Activated CD4-positive, CD25-positive, alpha-beta regulatory T cell (primary cell): ENCODE results near the gene GDF7.
A peak's percentile ranks its signal among the peaks of the same experiment; 100 is the strongest.

ENCODE experiments used
- DNase-seq, 4 experiments: peaks; one replicate each; lab custom pipeline; 2025; lab: John Stamatoyannopoulos, UW

GDF7 gene

DNA sequence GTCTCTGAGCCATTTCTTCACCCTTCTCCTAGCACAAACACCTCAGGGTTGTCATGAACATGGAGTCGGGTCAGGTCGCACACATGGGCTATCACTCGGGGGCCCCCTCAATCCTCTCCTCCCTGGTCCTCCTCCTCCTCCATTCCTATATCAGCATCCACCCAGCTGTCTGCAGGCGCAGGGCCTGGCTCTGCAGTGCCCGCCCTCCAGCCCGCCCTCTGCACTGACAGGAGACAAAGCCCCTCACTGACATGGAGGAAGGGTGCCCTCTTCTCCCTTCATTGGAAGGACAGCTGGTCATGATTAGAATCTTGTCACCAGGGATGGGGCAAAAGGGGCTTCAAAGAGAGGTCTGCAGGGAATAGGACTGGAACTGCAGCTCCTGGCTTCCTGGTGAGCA lies 37.8 kb upstream of the GDF7 start:
- no peak for DNase-seq

DNA sequence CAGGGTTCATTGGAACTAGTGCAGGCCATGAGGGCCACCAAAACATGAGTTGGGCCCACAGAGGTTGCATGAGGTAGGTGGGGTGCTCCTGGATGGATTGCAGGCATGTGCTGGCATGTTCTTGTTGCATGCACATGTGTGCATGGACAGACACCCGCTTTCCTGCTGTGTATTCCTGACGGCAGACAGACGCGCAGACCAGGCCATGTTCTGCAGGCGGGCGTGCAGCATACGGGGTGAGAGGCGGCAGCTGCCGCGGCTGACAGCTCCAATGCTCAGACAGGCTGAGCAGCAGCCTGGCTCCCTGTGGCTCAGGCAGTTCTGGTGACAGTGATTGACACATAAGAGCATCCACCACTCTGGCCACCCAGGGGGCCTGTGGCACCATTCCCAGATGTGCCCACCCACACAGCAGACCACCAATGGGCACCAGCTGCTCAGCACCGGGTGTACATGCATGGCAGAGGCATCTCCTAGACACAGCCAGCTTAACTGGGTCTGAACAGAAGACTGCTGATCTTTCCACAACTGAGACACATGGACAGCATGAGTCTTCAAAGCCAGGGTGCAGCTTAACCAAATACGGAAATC lies 37.3 kb upstream of the GDF7 start:
- DNase-seq, result no peak

DNA sequence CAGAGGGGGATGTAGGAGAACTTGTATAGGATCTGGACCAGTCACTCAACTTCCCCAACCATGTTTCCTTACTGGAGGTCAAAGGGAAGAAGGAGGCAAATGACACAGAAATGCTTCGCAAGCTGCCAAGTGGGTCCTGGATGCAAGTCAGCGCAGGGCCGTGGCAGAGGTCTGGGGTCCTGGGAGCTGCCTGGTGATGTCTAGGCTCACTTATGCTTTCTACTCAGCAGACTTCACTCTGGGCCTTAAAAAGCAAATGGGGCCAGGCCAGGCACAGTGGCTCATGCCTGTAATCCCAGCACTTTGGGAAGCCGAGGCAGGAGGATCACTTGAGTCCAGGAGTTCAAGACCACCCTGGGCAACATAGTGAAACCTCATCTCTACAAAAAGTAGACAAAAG lies 36.0 kb upstream of the GDF7 start:
- no peak for DNase-seq

DNA sequence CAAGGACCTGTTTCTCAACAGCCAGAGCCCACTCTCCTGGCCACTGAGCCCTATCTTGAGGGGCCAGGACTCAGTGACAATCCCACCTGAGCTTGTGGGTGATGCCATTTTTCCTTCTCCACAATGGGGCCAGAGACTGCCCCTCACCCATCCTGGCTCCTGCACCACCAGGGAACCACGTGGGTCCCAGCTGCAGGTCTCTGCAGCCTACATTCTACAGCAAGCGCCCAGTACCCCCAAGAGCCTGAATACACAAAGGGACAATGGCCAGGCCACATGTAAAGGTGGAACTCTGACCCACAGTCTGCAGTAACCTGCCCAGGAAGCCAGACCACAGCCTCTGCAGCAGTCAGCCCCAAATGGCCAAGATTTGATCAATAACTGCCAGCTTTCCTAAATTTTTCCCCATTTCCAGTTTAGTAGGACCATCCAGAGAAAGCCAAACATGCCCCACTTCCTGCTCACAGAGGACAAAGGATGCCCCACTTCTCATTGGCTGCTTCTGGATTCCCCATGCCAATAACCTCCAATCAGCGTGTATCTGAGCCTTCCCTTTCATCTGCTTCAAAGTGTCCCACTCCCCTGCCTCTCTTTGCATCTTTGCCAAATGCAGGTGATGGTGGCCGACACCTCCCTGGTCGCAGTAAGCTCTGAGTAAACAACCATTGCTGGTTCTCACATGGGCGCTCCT lies 35.2 kb upstream of the GDF7 start:
- DNase-seq, result no peak

DNA sequence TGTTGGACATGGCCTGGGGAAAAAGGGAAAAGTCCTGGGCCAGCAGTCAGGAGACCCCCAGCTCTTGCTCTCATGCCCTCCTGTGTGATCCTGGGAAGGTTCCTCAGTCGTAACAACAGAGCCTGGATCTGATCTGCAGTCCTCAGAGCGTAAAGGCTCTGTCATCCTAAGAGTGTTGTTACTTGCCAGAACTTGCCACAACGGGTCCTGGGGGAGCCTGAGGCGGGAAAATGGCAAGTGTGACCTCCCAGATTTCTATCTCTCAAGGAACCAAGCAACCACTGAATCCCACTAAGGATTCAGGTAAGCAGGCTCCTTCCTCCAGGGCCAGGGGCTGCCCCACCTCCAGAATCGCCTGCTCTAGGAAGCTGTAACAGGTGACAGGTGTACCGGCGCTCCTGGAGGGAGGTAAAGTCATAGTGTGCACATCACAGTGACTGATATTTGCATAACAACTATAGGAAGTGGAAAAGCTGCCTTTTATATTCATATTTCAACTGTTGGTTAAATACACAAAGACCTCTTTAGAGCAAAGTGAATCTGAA lies 34.4 kb upstream of the GDF7 start:
- no peak for DNase-seq

DNA sequence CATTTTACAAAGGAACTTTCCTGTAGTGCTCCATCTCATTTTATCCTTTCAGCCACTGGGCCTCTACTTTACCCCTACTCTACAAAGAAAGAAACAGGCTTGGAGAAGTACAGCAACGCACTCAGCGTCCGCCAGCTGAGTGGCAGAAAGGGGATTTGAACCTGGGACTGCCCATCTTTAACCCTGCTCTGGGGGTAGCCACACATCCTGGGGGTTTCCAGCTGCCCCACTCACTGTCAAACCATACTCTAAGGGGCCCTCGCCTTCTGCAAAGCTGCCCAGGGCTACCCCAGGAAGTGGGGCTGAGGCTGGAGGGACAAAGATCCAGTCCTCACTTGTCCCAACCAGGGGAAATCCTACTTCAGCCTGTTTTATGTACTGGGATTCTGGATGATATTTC lies 33.9 kb upstream of the GDF7 start:
- DNase-seq, result no peak

DNA sequence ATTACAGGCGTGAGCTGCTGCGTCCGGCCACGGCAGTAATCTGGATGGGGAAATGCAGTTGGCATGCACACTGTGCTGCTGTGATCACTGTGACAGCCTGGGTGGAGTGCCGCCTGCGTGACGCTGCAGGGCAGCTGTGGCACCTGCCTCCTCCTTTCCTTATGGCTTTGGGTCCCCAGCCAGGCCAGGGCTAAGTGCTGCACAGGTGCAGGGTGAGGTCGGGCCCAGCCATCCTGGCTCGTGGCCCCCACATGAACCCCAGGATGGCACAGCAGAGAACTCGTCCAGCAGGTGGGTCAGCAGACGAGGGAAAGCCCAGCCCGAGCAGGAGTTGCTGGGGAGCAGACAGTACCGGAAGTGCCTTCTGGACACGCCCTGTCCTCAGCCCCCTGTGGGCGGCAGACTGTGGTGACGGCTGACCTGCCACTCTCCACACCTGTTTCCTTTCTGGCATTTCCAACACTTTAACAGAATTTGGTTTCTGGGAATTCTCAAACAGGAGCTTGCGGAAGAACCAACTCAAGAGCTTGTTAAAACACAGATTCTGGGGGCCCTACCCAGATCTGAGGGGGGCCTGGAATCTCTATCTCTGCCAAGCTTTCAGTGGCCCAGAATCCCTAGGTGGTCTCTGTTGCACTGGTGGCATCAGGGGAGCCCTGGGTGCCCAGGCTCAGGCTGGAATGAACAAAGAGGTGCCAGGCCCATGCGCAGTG lies 33.0 kb upstream of the GDF7 start:
- DNase-seq, result no peak

DNA sequence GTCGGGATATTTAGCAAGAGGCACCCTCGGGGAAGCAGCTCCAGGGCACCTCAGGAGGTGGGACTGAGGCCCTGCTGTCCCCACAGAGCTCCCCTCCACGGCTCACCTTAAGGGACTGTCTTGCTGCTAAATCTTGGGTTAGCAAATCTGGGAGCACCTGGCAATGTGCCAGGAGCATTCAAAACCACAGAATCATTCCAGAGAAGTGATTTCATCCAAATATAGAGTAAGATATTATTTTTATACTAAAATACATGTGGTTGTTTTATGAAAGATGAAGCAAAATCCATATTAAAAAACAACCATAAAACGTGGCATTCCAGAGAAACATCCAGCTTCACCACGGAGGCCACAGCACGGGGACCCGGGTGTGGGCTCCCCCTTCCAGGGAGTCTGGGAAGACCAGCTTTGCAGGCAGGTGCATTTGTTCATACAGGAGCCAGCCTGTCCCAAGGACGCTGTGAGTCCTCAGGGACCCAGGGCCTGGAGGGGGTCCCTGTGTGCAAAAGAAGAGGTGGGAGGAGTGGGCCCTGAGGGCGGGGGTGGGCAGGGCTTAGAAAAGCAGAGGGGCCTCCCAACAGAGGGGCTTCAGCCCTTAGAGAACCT lies 32.3 kb upstream of the GDF7 start:
- no peak for DNase-seq

DNA sequence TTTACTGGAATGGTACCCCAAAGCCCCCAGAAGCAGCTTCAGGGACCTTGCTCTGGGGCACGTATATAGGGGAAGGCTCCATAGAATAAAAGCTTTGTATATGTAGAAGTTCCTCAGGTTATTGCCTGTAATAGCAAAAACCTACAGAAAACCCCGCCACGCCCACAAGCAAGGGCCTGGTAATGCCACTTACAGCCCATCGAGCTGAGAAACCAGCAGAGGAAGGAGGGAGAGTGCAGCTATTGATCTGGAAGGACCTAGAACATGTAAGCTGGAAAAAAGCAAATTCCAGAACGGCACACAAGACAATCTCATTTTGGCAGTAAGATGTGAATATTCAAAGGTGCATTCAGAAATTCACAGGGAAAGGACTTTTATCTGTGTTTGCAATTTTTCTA lies 31.8 kb upstream of the GDF7 start:
- no peak for DNase-seq

DNA sequence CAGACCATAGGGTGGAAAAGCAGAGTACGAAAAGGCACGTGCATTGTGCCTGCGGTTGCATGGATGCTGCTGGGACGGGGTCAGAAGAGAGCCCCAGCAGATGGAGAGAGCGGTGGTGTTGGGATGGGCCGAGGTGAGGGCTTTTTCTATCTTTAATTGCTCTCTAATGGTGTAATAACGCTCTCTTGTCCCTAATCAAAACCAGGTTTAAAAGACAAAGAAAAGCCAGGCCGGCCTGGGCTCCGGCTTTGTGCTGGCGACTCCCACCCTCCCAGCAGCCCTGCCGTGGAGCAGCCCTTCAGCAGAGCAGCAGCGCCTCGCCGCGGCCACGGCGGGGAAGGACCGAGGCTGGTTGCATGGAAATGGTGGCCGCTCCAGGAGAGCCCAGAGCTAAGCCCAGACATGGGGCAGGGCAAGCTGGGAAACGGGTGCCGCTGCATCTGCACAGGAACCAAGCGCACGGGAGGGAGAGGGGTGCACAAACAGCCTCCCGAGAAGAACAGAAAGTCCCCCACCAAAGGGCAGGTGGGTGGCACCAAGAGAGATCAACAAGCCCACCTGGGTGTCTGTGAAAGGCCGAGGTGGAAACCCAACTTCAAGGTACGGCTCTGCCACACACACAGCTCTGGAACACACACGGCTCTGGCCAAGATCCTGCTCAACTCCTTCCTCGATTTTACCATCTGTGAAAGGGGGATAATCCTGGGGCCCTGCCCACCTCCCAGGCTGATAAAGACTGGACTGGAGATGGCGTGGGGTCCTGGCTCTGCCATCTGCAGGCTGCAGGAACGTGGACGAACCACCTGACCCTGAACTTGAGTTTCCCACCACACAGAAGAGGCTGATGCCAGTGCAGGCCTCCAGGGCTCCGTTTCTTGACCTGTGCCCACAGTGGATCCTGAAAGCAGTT lies 31.0 kb upstream of the GDF7 start:
- DNase-seq, result peak in 2 of 4 experiments; percentile 15

DNA sequence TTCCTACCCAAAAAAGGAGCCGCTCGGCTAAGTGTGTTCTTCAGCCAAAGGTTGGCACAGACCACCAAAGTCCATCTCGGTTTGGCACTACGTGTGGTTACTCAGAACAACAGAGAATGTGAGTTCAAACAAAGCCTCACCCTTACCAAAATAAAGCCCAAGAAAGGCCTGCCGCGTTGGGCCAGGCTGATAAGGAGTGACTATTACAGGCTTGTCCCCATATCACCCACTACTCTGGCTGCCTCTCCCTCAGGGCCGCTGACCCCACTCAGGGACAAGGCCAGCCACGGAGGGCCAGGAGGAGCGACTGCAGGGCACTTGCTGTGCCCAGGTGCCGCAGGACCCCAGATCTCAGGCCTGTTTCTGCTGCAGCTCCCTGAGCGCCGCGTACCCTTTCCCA lies 29.8 kb upstream of the GDF7 start:
- no peak for DNase-seq

DNA sequence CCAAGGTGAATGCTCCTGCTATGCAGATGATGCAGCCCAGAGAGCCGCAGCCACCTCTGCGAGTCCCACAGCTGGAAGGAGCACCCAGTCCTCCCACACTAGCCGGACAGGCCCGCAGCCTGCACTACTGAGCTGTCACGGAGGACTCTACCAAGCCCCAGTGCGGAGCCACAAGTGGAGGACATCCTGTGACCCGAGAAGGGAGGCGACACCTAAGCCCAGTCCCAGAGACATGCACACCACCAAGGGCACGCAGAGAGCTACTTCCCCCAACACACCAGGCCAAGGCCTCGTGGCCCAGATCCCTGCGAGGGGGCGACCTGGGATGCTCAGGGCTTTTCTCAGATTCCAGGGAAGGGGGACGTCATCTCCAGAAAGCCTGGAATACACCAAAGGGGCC lies 28.9 kb upstream of the GDF7 start:
- no peak for DNase-seq

DNA sequence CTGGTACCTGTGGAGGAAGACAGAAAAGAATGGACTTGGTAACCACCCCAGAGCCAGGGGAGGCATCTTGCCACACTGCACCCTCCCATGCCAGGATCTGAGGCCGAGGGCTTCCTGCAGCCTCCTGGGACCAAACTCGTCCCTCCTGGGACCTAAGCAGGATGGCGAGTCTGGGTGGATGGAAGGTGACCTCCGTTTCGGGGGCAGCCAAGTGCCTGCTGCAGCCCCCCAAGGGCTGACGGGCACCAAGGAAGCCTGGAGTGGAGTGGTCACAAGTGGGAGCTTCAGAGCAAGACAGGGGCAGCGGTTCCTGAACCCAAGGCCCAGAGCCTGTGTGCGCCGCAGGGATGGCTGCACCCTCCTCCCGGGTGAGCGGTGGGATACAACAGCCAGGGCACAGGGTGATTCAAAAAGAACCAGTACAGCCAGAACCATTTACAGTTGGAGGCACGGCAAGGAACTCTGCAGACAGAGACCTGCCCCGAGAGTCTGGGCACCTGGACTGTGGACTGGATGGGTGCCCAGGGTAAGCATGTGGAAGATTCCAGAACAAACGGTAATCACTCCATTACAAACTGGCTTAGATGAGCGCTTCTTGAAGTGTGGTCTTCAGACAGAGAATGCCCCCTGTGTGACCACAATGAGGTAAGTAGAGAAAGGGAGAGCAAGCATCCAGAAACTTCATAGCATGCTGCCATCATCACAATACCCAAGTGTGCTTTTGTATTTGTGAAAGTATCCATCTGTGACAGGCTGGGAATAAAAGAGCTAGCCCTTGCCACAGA lies 28.1 kb upstream of the GDF7 start:
- DNase-seq, result no peak

DNA sequence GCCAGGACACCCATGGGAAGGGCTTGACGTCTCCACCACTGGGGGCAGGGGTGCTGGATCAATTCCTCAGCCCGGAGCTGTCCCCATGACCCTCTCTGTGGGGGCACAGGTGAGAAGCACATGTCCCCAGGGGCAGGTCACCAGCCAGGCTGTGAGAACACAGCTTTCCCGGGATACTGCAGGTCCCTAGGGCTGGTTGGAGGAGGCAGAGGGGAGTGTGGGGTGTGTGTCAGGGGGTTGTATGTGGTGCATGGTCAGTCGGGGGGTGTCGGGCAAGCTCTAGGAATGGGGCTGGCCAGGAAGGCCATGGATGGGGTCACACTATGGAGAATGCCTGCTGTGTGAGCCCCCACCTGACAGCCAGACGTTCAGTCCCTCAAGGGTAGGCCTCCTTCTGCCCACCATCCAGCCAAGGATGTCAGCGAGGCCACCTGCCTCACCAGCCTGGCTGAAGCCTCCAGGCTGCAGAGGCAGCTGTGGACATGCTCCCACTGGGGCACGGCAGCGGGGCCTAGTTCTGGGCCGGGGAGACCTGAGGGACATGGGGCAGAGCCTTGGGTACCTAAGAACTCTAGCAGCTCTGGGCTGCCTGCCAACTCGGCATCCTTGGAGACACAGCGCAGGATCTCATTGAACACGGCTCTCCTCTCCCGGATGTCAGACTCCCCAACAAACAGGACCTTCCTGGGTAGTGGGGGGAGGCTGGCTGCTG lies 26.4 kb upstream of the GDF7 start:
- no peak for DNase-seq

DNA sequence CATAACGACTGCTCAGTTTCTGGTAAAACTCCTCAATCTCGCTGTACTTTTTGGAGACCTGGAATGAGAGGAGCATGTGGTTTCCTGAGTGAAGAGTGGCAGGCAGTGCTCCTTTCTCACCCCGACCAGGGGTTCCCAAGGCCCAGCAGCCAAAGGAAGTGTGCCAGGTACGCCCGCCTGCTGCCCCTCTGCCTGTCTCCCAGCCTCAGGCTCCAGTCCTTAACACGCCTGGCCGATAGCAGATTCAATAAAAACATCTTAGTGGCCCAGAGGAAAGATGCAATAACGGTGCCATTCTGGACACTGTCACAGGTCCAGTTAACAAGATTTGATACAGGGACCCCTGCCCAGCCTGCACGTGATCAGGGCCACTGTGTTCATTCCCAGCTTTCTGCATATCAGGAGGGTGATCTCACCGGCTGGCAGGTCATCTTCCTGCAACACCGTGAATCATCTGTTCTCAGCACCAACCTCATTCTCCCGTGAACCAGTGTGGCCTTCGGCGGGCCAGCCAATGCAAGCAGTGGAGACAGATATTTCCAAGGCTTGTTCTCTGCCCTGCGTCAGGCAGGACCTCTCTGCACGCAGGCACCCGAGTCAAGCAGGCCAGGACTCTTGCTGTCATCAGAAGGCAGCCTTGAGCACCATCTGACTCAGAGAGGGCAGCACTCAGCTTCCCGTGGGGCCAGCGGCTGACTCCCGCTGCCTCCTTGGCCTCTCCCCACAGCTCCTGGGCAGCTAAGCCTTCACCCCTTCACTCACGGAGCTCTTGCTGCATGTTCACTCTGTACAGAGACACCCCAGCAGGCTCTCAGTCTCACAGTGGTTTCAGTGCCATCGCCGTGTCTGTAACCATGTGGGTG lies 25.6 kb upstream of the GDF7 start:
- DNase-seq, result no peak

DNA sequence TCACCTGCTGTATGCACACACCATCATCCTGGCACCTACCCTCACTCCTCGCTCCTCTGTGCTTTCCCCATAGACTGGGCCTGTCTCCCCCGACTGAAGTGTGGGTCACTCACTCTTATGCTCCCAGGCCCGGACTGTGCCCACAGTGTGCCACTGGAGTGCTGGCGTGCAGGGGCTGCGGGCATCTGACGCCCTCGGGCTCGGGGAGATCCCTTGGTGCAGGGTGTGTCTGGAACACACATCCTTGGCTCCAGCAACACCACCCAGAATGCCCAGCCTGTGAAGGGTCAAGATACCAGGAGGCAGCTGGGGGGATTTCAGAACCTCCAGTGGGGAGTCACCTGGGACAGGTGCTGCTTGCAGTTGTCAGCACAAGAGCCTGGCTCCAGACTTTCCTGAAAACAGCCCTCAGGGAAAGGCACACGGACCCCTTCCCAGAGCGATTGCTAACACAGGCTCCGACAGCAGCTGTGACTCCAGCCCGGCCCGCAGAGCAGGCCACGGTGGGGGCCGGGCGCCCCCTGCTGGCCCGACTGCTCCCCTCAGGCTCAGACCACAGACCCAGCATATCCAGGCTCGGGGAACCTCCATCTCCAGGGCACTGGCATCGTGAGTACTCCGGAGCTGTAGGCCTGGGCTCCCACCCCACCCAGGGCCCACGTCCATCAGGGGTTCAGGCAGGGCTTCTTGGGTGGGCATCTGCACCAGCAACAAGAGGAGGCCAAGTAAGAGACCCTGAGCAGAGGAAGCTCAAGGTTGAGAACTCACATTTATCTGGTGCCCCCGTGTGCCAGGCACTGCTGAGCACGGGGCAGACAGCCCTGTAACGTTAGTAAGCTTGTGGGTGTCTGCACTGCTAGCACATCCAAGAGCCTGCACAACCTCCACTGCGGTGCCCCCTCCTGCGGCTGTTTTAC lies 24.6 kb upstream of the GDF7 start:
- DNase-seq, result peak; percentile 50 to 60 (median 56)

DNA sequence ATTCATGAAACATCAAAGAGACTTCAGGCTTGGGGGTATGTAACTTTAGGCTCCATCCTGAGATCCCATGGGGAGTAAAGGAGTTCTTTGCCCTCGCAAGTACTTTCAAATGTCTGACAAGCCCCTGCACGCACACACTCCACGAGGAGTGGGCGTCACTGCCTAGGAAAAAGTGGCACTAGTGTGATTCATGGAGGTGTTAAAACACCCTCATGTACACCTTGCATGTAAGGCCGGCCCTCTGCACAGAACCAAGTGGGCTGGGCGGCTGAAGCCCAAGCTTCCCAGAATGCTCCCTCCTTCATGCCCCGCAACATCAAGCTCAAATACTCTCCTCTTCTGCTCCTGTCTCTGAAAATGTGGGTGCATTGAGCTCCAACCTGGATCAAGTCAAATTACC lies 23.9 kb upstream of the GDF7 start:
- DNase-seq, result no peak

DNA sequence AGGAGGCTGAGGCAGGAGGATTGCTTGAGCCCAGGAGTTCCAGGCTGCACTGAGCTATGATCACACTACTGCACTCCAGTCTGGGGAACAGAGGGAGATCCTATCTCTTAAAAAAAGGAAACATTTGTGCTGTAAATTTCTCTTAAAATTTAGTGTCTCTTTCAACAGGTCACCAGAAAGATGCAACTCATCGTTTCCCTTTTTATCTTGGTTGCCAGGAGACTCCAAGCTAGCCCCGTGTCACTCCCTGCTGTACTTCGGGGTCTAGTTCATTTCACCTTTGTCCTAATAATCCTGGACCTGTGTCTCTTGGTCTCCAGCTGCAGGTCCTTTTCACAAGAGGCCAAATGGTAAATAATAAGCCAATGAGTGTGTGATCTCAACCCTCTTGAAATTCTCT lies 23.1 kb upstream of the GDF7 start:
- no peak for DNase-seq
